IPS-NIHi7 (cell line): ENCODE measurements around the gene TXN2.
"Not testable (repeated sequence)": the region's sequence is repeated elsewhere in the genome, so short reads cannot be mapped to it uniquely, and the experiment has no call there.

Experiments used
- DNase-seq: peaks from one replicate; pipeline ENCODE4 v3.0.0; 2012; ENCODE audit warnings: mixed read lengths; ENCODE audit errors: extremely low spot score

TXN2 gene

DNA sequence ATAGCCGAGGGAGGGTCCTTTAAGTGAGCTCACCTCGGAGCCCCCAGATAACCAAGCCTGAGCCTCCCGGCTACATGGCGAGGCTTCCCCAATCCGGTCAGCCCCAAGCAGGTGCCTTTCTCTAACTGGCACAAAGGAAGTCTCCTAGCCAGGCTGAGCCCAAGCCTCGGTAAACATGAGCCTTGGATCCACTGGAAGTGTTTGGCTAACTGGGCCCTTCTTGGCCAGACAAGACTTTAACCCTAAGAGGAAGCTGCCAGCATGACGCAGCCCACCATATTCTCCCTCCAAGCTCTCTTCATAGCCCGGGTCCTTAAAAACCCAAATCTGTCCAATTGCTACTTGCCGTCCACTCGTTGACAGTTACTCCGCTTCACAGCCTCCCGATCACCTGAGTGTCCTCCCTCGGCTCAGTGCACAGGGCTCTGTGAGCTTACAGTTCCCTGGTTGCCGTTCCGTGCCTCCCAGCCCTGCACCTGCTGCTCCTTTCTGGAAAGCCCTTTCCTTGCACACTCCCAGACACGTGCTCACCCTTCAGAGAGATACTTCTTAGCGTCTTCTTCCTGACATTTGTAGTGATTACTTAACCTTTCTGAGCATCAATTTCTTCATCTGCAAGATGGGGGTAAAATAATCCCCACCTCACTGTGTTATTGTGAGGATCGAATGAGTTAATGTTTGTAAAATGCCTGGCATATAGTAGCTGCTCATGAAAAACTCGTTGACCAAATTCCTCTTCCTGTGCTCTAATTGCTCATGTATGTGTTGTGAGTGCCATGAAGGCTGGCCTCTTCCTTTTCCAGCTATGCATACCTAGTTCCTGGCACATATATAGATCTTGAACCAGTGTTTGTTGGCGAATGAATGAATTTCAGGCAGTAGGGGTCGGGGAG lies 25.6 kb downstream of the TXN2 start:
- no peak for DNase-seq

DNA sequence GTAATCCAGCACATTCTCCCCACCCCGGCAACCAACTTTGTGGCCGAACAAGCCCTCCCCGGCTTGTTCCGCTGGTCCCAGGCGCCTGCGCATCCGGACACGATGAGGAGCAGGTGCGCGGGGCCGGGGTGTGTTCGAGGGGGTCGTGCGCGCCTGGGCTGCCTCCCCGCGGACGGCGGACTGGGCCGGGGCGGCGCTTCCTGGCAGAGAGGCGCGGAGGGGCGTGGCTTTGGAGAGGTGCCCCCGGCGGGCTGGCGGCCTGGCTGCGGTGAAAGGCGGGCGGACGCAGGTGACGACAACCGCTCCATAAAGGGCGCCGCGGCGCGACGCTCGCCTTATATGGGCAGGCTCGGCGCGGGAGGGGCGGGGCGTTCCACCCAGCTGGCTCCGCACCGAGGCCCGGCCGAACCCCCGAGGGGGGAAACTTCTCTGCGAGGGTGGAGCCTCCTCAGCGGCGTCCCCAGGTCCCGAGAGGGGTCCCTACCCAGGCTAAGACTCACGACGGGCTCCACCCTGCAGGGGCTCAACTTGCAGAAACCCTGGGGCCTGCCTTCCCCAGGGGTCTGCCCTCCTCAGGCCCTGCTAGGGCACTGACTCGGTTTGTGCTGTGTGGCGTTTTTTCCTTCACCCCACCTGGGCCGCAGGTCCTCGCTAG lies 26.4 kb downstream of the TXN2 start:
- peak; percentile 98 for DNase-seq

DNA sequence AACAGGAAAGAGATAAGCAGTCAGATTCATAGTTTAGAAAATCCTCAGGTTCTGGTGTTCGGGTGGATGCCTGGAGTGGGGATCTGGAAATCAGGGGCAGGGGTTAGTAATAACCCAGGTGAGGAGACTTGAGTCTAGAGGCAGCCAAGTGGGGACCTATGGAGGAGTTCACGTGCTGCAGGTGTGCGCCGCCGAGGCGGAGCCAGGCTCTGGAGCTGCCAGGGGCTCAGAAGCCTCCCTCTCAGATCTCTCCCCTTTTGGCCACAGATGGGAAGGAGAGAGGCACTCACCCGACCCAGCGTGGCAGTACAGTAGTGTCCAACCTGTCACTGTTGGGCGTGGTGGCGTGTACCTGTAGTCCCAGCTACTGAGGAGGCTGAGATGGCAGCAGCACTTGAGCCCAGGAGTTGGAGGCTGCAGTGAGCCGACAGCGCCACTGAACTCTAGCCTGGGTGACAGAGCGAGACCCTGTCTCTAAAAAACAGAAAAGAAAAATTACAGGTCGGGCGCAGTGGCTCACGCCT lies 27.5 kb downstream of the TXN2 start:
- no peak for DNase-seq

DNA sequence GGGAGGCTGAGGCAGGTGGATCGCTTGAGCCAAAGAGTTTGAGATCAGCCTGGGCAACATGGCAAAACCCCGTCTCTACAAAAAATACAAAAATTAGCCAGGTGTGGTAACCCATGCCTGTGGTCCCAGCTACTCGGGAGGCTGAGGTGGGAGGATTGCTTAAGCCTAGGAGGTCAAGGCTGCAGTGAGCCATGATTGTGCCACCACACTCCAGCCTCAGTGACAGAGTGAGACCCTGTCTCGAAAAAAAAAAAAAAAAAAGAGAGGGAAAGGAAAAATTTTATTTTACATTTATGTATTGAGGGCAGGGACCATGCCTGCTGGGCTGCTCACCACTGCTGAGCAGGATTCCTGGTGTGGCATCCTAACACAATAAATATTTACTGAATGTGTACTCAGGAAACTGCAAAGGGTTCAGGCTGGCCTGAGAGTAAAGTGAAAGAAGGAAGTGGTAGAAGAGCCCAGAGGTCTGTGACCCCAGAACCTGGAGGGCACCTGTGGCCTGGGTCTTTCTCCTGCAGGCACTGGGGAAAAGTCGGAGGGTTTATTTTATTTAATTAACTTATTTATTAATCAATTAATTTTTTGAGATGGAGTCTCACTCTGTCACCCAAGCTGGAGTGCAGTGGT lies 28.3 kb downstream of the TXN2 start:
- DNase-seq = not testable (repeated sequence)

DNA sequence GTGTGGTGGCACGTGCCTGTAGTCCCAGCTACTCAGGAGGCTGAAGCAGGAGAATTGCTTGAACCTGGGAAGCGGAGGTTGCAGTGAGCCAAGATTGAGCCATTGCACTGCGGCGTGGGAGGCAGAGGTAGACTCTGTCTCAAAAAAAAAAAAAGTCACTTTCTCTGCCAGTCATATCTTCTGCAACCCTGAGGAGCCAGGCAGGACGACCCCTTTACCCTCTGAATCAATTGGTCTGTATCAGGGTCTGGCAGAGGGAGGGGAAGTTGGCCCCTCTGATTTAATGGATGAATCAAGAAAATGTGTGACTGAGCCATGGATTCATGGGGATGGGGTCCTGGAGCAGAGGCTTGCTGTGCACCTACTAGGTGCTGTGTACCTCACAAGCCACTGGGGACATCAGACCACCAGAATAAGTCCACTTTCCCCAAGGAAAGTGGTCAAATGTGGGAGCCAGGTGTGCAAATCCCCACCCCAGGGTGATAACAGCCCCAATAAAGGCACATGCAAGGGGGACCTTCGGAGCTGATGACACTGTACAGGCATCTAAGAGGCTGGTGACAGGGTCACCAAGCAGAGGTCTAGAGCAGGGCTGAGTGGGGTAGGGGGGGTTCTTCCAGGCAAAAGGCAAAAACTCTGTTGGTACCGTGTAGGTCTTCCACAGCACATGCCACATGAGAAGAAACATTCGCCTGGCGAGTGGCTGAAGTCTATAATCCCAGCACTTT lies 29.0 kb downstream of the TXN2 start:
- DNase-seq = no peak

DNA sequence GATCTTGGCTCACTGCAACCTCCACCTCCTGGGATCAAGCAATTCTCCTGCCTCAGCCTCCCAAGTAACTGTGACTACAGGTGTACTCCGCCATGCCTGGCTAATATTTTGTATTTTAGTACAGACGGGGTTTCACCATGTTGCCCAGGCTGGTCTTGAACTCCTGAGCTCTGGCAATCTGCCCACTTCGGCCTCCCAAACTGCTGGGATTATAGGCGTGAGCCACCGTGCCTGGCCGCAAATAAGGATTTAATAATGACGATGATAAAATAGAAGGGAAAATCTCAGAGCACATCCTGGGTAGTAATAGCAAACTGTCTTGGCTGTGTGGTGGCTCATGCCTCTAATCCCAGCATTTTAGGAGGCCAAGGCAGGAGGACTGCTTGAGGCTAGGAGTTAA lies 30.5 kb downstream of the TXN2 start:
- not testable (repeated sequence) for DNase-seq

DNA sequence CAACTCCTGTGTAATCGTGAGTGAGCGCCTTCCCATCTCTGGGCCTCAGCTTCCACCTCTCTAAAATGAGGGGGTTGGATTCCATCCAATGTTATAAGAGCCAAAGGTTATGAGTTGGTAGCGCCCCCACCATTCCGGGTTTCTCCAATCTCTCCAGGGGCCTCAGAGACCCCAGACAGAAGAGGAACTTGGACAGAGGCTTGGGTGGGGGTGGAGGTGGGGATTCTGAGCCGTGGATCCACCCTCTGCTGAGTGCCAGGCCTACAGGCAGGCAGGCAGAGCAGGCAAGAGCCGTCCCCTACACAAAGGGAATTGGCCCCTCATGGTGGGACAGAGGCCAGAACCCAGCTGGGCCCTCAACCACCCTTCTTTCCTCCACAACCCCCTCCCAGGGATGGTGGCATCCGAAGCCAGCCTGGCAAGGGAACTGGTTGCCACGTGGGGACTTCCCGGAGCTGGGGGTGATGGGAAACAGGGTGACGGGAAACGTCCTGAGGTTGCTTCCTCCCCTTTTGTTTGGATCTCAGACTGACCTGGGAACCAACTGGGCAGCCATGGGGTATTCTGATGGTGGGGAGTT lies 31.8 kb downstream of the TXN2 start:
- no peak for DNase-seq

DNA sequence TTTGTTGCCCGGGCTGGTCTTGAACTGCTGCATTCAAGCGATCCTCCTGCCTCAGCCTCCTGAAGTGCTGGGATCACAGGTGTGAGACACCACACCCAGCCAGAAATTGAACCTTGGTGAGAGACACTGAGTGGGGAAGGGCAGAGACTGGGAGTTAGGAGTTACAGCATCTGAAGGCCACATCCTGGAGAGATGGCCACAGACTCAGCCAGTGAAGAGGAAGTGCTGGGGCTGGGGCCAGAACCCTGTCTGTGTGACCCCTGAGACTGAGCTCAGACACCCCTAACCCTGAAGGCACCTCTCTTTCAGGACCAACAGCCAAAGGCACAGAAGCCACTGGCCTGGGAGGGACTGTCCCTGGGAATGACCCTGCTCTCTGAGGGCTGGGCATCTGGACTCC lies 33.8 kb downstream of the TXN2 start:
- DNase-seq = no peak

DNA sequence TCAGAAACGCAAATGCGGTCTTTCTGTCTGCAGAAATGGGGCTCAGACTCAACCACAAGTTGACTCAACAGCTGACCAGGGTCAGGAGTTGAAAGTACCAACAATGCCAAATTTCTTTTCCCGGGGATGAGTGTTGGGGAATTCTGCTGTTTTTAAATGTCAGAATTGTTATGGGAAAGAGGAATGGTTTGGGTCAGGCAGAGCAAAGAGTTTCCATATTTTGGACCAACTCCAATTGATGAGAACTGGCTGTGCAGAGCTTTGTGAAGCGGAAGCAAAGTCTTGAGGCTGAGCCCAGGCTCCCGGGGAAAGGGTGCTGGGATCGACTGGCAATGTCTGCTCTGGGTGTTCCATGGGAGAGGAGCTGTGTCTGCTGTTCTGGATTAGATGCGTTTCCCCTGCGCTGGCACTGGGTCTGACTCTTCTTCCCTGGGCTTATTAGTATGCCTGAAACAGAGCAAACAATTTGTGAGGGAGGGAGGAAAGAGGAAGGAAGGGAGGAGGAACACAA lies 36.2 kb downstream of the TXN2 start:
- no peak for DNase-seq

DNA sequence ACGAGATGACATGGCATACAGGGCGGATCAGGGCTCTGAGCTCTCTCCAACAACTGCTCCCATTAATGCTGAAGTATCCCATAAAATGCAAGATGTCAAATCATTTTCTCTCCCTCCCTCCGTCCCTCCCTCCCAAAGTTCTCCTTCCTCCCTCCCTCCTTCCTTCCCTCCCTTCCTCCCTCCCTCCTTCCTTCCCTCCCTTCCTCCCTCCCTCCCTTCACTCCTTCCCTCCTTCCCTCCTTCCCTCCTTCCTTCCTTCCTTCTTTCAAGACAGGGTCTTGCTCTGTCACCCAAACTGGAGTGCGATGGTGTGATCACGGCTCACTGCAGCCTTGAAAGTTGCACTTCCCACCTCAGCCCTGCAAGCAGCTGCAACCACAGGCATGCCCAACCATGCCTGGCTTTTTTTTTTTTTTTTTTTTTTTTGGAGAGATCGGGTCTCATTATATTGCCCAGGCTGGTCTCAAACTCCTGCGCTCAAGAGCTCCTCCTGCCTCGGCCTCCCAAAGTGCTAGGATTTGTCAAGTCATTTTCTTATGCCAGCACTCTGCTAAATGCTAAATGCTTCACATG lies 38.2 kb downstream of the TXN2 start:
- DNase-seq = no peak

DNA sequence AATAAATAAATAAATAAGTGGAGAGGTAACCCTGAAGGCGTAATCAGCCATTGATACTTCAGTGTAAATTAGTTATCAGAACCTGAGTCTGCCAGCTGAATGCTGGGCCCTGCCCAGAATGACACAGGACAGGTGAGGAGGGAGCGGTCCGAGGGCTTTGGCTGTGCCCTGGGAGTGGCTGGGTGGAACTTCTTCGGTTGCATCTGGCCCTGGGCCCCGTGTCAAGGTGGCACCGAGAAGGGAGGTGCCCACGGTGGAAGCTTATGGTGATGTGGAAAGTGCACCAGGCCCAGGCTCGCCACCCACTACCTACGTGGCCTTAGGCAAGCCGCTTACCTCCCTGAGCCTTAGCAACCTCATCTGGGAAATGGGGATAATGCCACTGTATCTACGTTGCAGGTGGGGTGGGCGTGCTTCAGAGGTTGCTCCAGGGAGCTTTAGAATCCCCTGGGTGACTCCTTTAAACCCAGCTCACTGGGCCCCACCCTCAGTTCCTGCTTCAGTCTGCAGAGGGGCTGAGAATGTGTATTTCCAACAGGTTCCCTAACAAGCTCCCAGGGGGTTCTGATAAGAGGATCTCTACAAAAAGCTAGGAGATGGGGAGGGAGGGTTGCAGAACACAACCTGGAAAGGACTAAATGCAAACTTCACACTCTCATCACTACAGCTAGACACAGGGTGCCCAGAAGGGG lies 38.8 kb downstream of the TXN2 start:
- no peak for DNase-seq

DNA sequence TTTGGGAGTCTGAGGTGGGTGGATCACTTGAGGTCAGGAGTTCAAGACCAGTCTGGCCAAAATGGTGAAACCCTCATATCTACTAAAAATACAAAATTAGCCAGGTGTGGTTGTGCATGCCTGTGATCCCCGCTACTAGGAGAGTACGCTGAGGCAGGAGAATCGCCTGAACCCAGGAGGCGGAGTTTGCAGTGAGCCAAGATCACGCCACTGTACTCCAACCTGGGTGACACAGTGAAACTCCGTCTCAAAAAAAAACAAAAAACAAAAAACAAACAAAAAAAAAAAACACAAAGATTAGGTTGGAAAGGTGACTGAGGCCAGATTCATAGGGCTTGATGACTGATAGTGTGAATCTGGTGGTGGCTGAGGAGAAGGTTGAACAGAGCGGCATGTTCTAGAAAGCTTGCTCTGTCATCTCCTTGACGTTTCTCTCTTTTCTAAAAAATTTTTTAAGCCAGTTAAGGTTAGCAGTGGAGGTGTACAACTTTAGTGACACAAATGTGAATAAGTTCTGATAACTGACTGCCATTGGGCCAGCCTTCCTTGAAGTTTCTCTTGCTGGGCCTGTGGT lies 40.9 kb downstream of the TXN2 start:
- DNase-seq = no peak

DNA sequence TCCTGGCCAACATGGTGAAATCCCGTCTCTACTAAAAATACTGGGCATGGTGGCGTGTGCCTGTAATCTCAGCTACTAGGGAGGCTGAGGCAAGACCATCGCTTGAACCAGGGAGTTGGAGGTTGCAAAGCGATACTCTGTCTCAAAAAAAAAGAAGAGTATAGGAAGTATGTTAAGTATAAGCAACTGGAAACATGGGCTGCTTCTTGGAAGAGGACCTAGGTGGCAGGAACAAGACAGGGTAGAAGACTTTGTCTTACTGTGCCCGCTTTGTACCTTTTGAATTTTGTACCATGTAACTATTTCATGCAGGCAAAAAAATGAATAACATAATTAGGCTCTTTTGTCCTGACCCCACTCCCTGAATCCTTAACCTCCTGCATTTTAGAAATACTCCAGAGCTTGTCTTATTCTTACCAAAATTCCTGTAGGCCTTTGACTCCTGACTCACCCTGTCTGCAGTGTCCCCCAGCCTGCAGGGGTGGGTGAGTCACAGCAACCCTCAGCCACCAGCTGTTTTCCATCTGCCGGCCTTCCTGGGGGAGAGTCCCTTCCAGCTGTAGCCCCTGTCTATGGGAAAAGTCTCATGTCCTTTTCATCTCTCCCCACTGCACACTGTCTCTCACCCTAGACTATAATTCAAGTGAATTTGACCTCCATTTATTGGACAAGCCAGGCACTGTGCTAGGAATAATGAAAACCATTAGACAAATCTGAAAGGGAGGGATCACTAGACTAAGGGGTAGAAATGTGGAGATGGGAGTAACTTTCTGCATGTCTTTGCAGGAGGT lies 41.8 kb downstream of the TXN2 start:
- peak; percentile 70 for DNase-seq

DNA sequence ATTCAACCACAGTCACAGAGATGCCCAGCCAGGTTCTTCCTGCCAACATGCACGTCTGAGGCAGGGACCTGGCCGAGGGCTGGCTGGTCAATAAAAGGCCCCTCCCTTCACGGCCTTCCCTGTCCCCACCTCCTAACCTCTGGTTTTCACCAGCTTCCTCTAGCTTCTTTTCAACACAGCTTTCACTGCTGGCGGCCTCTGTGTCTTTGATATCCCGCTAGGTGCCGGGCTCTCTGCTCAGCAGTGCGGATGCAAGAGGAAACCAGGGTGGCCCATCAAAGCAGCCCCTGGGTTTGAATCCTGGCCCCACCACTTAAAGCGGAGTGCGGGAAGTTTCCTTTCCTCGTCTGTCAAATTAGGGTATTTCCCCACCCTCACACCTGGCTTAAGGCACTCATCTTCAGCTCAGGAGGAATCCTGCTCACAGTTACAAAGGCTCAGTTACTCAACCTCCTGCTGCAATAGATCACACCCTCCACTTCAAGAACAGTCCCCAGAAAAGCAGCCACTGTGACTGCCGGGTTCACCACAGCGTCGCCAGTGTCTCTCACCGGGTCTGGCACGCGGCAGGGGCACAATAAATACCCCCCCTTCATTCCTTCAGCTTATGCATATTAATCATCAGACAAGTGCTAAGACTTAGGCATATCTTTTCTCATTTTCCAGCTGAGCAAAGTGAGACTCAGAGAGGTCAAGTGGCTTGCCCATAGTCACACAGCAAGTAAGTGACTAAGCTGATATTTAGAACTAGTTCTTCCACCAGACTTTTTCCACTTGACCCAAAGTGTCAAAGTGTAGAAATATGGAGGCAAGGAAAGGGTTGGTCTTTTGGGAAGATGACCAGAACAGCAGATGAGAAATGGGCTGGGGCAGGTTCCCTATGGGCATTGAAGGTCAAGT lies 45.7 kb downstream of the TXN2 start:
- peak; percentile 63 for DNase-seq

DNA sequence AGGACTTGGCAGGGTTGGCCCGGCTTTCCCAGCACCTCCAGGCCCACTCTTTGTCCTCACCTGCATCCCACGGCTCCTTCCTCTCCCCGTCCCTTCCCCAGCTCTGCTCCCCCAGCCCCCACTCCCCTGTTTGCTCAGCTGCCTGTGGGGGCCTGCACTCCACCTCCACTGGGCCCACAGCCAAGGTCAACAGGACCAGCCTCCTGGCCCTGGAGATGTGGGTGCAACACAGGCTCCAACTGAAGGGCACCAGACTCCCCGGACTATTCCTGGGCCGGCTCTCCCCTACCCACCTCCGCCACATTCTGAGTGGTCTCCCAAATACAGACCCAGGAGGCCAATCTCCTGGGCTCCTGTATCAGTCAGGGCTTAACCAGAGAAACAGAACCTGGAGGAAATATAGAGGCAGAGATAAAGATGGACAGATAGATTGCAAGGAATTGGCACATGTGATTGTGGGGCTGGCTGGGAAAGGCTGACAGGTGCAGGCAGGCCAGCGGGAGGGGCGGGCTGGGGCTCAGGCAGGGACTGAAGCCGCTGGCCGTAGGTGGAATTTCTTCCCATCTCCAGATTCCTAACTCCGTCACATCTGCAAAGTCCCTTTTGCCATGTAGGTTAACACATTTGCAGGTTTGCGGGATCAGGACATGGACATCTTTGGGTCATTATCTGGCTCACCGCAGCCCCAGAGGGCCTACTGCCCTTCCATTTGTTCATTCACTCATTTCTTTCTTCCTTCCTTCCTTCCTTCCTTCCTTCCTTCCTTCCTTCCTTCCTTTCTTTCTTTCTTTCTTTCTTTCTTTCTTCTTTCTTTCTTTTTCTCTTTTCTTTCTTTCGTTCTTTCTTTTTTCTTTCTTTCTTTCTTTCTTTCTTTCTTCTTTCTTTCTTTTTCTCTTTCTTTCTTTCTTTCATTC lies 47.9 kb downstream of the TXN2 start:
- no peak for DNase-seq

DNA sequence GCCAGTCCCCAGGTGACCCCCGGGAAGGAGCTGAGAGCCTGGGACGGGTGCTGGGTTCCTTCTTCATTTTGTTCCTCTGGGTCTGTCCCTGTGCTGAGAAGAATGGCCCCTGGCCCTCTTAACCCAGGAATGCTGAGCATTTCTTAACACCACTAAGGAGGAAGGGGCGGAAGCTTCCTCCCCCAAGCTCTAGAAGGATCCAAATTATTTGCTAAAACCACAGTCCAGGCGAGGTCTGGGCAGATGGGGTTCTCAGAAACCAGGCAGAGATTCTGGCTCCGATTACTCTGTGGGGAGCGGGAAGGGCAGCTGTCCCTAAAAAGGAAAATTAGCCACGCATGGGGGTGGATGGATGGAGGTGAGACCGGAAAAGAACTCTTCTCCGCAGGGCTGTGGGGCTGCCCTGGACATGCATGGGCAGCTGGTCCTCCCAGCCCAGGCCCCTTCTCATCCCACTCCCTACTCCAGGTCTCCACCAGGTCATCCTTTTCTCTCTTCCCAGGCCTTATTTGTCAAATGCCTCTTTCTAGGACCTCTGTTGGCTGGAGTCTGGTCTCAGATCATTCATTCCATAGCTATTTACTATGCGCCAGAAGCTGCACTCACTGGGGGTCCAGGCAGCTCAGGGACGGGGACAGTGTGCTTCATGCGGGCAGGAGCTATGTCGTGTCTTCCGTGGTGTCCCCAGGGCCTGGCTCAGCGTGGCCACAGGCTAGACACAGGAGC lies 48.7 kb downstream of the TXN2 start:
- DNase-seq = no peak
